Measurements from ENCODE around the gene ERGIC2. TPM values are rescaled to one million over a fixed set of nuclear protein-coding genes. Genes with fewer than 3 reads are reported as not detected.
A peak's percentile ranks its signal among the peaks of the same experiment; 100 is the strongest.
"Not testable (repeated sequence)": the region's sequence is repeated elsewhere in the genome, so short reads cannot be mapped to it uniquely, and the experiment has no call there.

The ERGIC2 gene
- total RNA-seq, 2 experiments from 2014 or later = 91.8 to 101 TPM

- no peaks in the 10 kb centered on the region for H3K4me1 Mint-ChIP-seq (ENCODE audit: low read depth)
Observed at GRCh38 chr12:29396774-29397173, 15.8 kb upstream of the ERGIC2 start.

GRCh38 chr12:29395356-29395755, 14.4 kb upstream of the ERGIC2 start:
- Mint-ChIP-seq H3K36me3 (ENCODE audit: low read depth) (no peaks in the 10 kb centered on the region), H3K4me3 (no peak overlapping the region), H3K9me3 (no peaks in the 10 kb centered on the region), H3K27ac (no peak overlapping the region), H3K27me3 (peaks cover 1% of the 10 kb centered on the region), H3K4me1 (ENCODE audit: low read depth) (peaks cover 8% of the 10 kb centered on the region)
- TF ChIP-seq CTCF (IDR thresholded peaks at IDR 0.05) = no peak
- ChIA-PET CTCF (no interaction called here), POLR2A (interaction anchor here (1.4 kb wide), 1 partner anchor 14 kb away, joined by 5 read pairs; the partner anchor contains the start of gene ERGIC2)
- DNase-seq = no peak
- intact Hi-C loops (cut with micrococcal nuclease) = no loop called here
- no peak for ATAC-seq

More at GRCh38 chr12:29396774-29397173, 15.8 kb upstream of the ERGIC2 start:
- Mint-ChIP-seq H3K9me3 (no peaks in the 10 kb centered on the region), H3K4me3 (no peak overlapping the region), H3K27me3 (peaks cover 1% of the 10 kb centered on the region), H3K36me3 (ENCODE audit: low read depth) (no peaks in the 10 kb centered on the region), H3K27ac (no peak overlapping the region)
- ChIA-PET POLR2A (no interaction called here), CTCF (no interaction called here)
- no peak for TF ChIP-seq CTCF (IDR thresholded peaks at IDR 0.05)
- ATAC-seq (no peak), DNase-seq (no peak)
- intact Hi-C loops (cut with micrococcal nuclease) = no loop called here

- H3K4me1 Mint-ChIP-seq (ENCODE audit: low read depth) = peaks cover 13% of the 10 kb centered on the region
- intact Hi-C loops (cut with micrococcal nuclease); CTCF ChIA-PET; H3K36me3 Mint-ChIP-seq (ENCODE audit: low read depth); H3K9me3 Mint-ChIP-seq; POLR2A ChIA-PET; H3K27me3 Mint-ChIP-seq: not testable (repeated sequence)
- peak overlapping the region; percentile 52 for H3K4me3 Mint-ChIP-seq
- peak overlapping the region; percentile 87 for H3K27ac Mint-ChIP-seq
- peak; percentile 96 for ATAC-seq
- peak; percentile 53 for DNase-seq
Observed at GRCh38 chr12:29390419-29390818, 9.4 kb upstream of the ERGIC2 start.

GRCh38 chr12:29389295-29389919, 8.4 kb upstream of the ERGIC2 start:
- Mint-ChIP-seq H3K27me3 (no peaks in the 10 kb centered on the region), H3K36me3 (ENCODE audit: low read depth) (no peaks in the 10 kb centered on the region), H3K4me3 (no peak overlapping the region), H3K27ac (peak overlapping the region; percentile 87), H3K4me1 (ENCODE audit: low read depth) (peaks cover 13% of the 10 kb centered on the region), H3K9me3 (no peaks in the 10 kb centered on the region)
- ChIA-PET CTCF (no interaction called here), POLR2A (no interaction called here)
- TF ChIP-seq CTCF (IDR thresholded peaks at IDR 0.05) = no peak
- DNase-seq (no peak), ATAC-seq (peak; percentile 13)
- intact Hi-C loops (cut with micrococcal nuclease) = no loop called here

- H3K4me1 Mint-ChIP-seq (ENCODE audit: low read depth) = peaks cover 19% of the 10 kb centered on the region
- DNase-seq; H3K9me3 Mint-ChIP-seq; intact Hi-C loops (cut with micrococcal nuclease); POLR2A ChIA-PET; H3K36me3 Mint-ChIP-seq (ENCODE audit: low read depth); H3K4me3 Mint-ChIP-seq; H3K27me3 Mint-ChIP-seq; ATAC-seq; H3K27ac Mint-ChIP-seq; CTCF ChIA-PET: not testable (repeated sequence)
Observed at GRCh38 chr12:29386084-29386680, 5.2 kb upstream of the ERGIC2 start.

- CTCF ChIA-PET; ATAC-seq; intact Hi-C loops (cut with micrococcal nuclease); H3K36me3 Mint-ChIP-seq (ENCODE audit: low read depth); DNase-seq; POLR2A ChIA-PET; H3K27ac Mint-ChIP-seq; H3K27me3 Mint-ChIP-seq; H3K4me3 Mint-ChIP-seq; H3K9me3 Mint-ChIP-seq: not testable (repeated sequence)
- H3K4me1 Mint-ChIP-seq (ENCODE audit: low read depth) = peaks cover 12% of the 10 kb centered on the region
Observed at GRCh38 chr12:29385194-29385593, 4.2 kb upstream of the ERGIC2 start.
